NCI-H510A treated with DMSO at 0.1 percent for 48 hours (cell line): Measurements from ENCODE around the gene FAM163B.

Experiments
- DNase-seq: peaks from one replicate; lab custom pipeline; 2025; lab: John Stamatoyannopoulos, UW

The FAM163B gene

GRCh38 chr9:133609311-133610098 lies at the start of gene FAM163B:
Gene FAM163B, minus strand, starts transcription at chr9:133609389. Its CDS starts 29,166 bp downstream, at chr9:133580223.
- DNase-seq, result peak; percentile 59

- DNase-seq, result peak; percentile 83
These were observed 48.0 kb upstream of the FAM163B start for GRCh38 chr9:133657120-133657661.

- DNase-seq, result peak; percentile 79
These were observed 47.3 kb upstream of the FAM163B start for GRCh38 chr9:133656211-133657119.

- no peak for DNase-seq
These were observed 46.5 kb upstream of the FAM163B start for GRCh38 chr9:133655701-133656100.

GRCh38 chr9:133654736-133655657 lies 45.8 kb upstream of the FAM163B start:
- DNase-seq, result no peak

- no peak for DNase-seq
These were observed 44.4 kb upstream of the FAM163B start for GRCh38 chr9:133653638-133654037.

- DNase-seq, result no peak
These were observed 40.8 kb upstream of the FAM163B start for GRCh38 chr9:133650026-133650425.

GRCh38 chr9:133649194-133649593 lies 40.0 kb upstream of the FAM163B start:
- DNase-seq, result no peak

- no peak for DNase-seq
These were observed 38.7 kb upstream of the FAM163B start for GRCh38 chr9:133647765-133648469.

- DNase-seq, result peak; percentile 26
These were observed 38.0 kb upstream of the FAM163B start for GRCh38 chr9:133647148-133647547.

GRCh38 chr9:133645021-133645765 lies 36.0 kb upstream of the FAM163B start:
- no peak for DNase-seq

GRCh38 chr9:133643978-133644760 lies 35.0 kb upstream of the FAM163B start:
- DNase-seq, result no peak

- DNase-seq, result no peak
These were observed 34.2 kb upstream of the FAM163B start for GRCh38 chr9:133643362-133643755.

- DNase-seq, result no peak
These were observed 33.6 kb upstream of the FAM163B start for GRCh38 chr9:133642708-133643361.

- DNase-seq, result no peak
These were observed 32.8 kb upstream of the FAM163B start for GRCh38 chr9:133641861-133642595.

GRCh38 chr9:133641396-133641655 lies 32.1 kb upstream of the FAM163B start:
- no peak for DNase-seq

- DNase-seq, result no peak
These were observed 31.6 kb upstream of the FAM163B start for GRCh38 chr9:133640580-133641395.

GRCh38 chr9:133640160-133640559 lies 31.0 kb upstream of the FAM163B start:
- no peak for DNase-seq
